Measurements from ENCODE around the gene GRIK2. TPM values are rescaled to one million over a fixed set of nuclear protein-coding genes. Genes with fewer than 3 reads are reported as not detected.

The GRIK2 gene
- total RNA-seq, 1 experiment from 2014 or later, result 0.61 TPM

GRCh38 chr6:101400326-101401135 lies 7.0 kb downstream of the GRIK2 start:
- no peak overlapping the region for H2AFZ ChIP-seq
- no peak overlapping the region for H3K27ac ChIP-seq
- H3K36me3 ChIP-seq (ENCODE audit: low read depth), result no peaks in the 10 kb centered on the region
- H3K4me3 ChIP-seq, result no peak overlapping the region
- no peaks in the 10 kb centered on the region for H3K9me2 ChIP-seq (ENCODE audit: insufficient read depth)
- H3K9me3 ChIP-seq (ENCODE audit: insufficient read depth, low read depth), result no peaks in the 10 kb centered on the region
- DNase-seq, result no peak
- H3K79me2 ChIP-seq (ENCODE audit: low read depth), result no peaks in the 10 kb centered on the region
- POLR2A ChIA-PET (ENCODE audit: unreplicated experiment), result no interaction called here
- CTCF ChIA-PET, result no interaction called here
- no peak overlapping the region for H3K4me2 ChIP-seq
- H3K27me3 ChIP-seq (ENCODE audit: insufficient read depth, low read depth), result peaks cover 5% of the 10 kb centered on the region; the same call in 1 of the 2 replicates
- H3K4me1 ChIP-seq (replicated peaks; ENCODE audit: insufficient read depth), result no peaks in the 10 kb centered on the region
- TF ChIP-seq EZH2 (IDR thresholded peaks at IDR 0.05; ENCODE audit: low read depth), result no peak
- no peak for TF ChIP-seq CTCF (conservative IDR thresholded peaks at IDR 0.05)
- no peaks in the 10 kb centered on the region for H3F3A ChIP-seq (ENCODE audit: insufficient read depth, low read depth)
- H4K20me1 ChIP-seq (ENCODE audit: insufficient read depth), result no peaks in the 10 kb centered on the region
- no TSS peak for BruUV-seq (replicated peaks)
- intact Hi-C loops (cut with micrococcal nuclease; ENCODE audit: unreplicated experiment), result no loop called here

GRCh38 chr6:101401171-101401570 lies 7.7 kb downstream of the GRIK2 start:
- CTCF ChIA-PET, result no interaction called here
- no peak overlapping the region for H3K4me2 ChIP-seq
- BruUV-seq (replicated peaks), result no TSS peak
- no peak overlapping the region for H3K4me3 ChIP-seq
- DNase-seq, result no peak
- intact Hi-C loops (cut with micrococcal nuclease; ENCODE audit: unreplicated experiment), result no loop called here
- no peaks in the 10 kb centered on the region for H3K36me3 ChIP-seq (ENCODE audit: low read depth)
- no peaks in the 10 kb centered on the region for H3K9me3 ChIP-seq (ENCODE audit: insufficient read depth, low read depth)
- H3K9me2 ChIP-seq (ENCODE audit: insufficient read depth), result no peaks in the 10 kb centered on the region
- H3F3A ChIP-seq (ENCODE audit: insufficient read depth, low read depth), result no peaks in the 10 kb centered on the region
- no peaks in the 10 kb centered on the region for H3K4me1 ChIP-seq (replicated peaks; ENCODE audit: insufficient read depth)
- H3K27me3 ChIP-seq (ENCODE audit: insufficient read depth, low read depth), result peaks cover 5% of the 10 kb centered on the region; the same call in 1 of the 2 replicates
- TF ChIP-seq CTCF (conservative IDR thresholded peaks at IDR 0.05) (no peak), EZH2 (IDR thresholded peaks at IDR 0.05; ENCODE audit: low read depth) (no peak)
- H2AFZ ChIP-seq, result no peak overlapping the region
- H3K27ac ChIP-seq, result no peak overlapping the region
- POLR2A ChIA-PET (ENCODE audit: unreplicated experiment), result no interaction called here
- H4K20me1 ChIP-seq (ENCODE audit: insufficient read depth), result no peaks in the 10 kb centered on the region
- no peaks in the 10 kb centered on the region for H3K79me2 ChIP-seq (ENCODE audit: low read depth)

GRCh38 chr6:101401792-101402621 lies 8.5 kb downstream of the GRIK2 start:
- no peak overlapping the region for H2AFZ ChIP-seq
- intact Hi-C loops (cut with micrococcal nuclease; ENCODE audit: unreplicated experiment), result no loop called here
- no peak overlapping the region for H3K4me3 ChIP-seq
- H3F3A ChIP-seq (ENCODE audit: insufficient read depth, low read depth), result no peaks in the 10 kb centered on the region
- H3K9me2 ChIP-seq (ENCODE audit: insufficient read depth), result no peaks in the 10 kb centered on the region
- DNase-seq, result no peak
- no peaks in the 10 kb centered on the region for H3K79me2 ChIP-seq (ENCODE audit: low read depth)
- ChIA-PET CTCF (no interaction called here), POLR2A (ENCODE audit: unreplicated experiment) (no interaction called here)
- no TSS peak for BruUV-seq (replicated peaks)
- H3K27ac ChIP-seq, result no peak overlapping the region
- H4K20me1 ChIP-seq (ENCODE audit: insufficient read depth), result no peaks in the 10 kb centered on the region
- no peaks in the 10 kb centered on the region for H3K4me1 ChIP-seq (replicated peaks; ENCODE audit: insufficient read depth)
- no peak overlapping the region for H3K4me2 ChIP-seq
- TF ChIP-seq CTCF (conservative IDR thresholded peaks at IDR 0.05) (no peak), EZH2 (IDR thresholded peaks at IDR 0.05; ENCODE audit: low read depth) (no peak)
- H3K36me3 ChIP-seq (ENCODE audit: low read depth), result no peaks in the 10 kb centered on the region
- H3K9me3 ChIP-seq (ENCODE audit: insufficient read depth, low read depth), result no peaks in the 10 kb centered on the region
- peaks cover 5% of the 10 kb centered on the region; the same call in 1 of the 2 replicates for H3K27me3 ChIP-seq (ENCODE audit: insufficient read depth, low read depth)

All from PC-9 (cell line).